Measurements from ENCODE around the gene SRRM4. TPM values are rescaled to one million over a fixed set of nuclear protein-coding genes. Genes with fewer than 3 reads are reported as not detected.

The SRRM4 gene
- total and polyA plus RNA-seq, 2 experiments from 2014 or later = 0.53 to 0.63 TPM

DNA sequence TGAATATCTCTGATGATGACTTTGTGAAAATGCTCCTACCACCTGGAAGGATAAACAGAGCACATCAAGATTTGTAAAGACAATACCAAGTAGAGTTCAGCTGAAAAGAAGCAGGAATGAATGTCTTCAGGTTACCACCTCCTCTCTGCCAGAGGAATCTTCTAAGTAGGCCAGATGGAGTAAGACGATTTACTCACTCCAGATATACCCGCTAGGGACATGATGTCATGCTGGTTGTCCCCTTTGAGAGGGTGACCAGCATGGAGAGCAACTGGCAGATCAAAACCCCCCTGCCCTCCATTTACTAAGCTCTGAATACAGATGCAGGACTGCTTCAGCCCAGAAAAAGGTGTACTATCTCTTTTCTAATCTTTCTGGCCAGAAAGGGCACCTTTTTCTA is 158.1 kb downstream of the SRRM4 start (continued):
- TF ChIP-seq, protein P1, sequence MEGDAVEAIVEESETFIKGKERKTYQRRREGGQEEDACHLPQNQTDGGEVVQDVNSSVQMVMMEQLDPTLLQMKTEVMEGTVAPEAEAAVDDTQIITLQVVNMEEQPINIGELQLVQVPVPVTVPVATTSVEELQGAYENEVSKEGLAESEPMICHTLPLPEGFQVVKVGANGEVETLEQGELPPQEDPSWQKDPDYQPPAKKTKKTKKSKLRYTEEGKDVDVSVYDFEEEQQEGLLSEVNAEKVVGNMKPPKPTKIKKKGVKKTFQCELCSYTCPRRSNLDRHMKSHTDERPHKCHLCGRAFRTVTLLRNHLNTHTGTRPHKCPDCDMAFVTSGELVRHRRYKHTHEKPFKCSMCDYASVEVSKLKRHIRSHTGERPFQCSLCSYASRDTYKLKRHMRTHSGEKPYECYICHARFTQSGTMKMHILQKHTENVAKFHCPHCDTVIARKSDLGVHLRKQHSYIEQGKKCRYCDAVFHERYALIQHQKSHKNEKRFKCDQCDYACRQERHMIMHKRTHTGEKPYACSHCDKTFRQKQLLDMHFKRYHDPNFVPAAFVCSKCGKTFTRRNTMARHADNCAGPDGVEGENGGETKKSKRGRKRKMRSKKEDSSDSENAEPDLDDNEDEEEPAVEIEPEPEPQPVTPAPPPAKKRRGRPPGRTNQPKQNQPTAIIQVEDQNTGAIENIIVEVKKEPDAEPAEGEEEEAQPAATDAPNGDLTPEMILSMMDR (conservative IDR thresholded peaks at IDR 0.05; ENCODE audit: low read depth in 2 of 2) = no peak
- no peak for TF ChIP-seq CREB1 (CRISPR knock-in tag; IDR thresholded peaks at IDR 0.05; ENCODE audit: low read depth)

DNA sequence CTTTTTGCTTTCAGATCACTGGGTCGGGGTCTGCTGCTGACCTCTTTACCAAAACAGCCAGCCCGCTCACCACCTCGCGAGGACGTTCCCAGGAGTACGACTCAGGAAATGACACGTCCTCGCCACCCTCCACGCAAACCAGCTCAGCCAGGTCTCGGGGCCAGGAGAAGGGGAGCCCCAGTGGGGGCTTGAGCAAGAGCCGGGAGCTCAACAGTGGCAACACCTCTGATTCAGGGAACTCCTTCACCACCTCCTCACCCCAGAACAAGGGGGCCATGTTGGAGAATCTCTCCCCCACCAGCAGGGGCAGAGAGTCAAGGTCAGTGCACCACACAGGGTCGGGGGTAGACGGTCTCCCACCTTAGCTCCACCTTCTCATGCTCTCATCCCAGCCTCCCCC is 164.0 kb downstream of the SRRM4 start:
- H3K27ac Mint-ChIP-seq = peak overlapping the region; percentile 50; the same call in 1 of the 2 replicates
- DNase-seq (ENCODE audit: low spot score) (peak; percentile 43), ATAC-seq (peak; percentile 84)
- no peaks in the 10 kb centered on the region for H4K20me1 ChIP-seq (replicated peaks; ENCODE audit: insufficient read depth)
- H3K4me1 ChIP-seq (ENCODE audit: insufficient read depth) = peaks cover 18% of the 10 kb centered on the region; the same call in 1 of the 2 replicates
- H3K36me3 Mint-ChIP-seq (ENCODE audit: low read depth) = peaks cover 24% of the 10 kb centered on the region
- H3K9me2 ChIP-seq (ENCODE audit: insufficient read depth) = no peaks in the 10 kb centered on the region
- H3K79me2 ChIP-seq (replicated peaks; ENCODE audit: insufficient read depth) = no peaks in the 10 kb centered on the region
- TF ChIP-seq EZH2 (IDR thresholded peaks at IDR 0.05; ENCODE audit: low read depth, unreplicated experiment) (no peak), CREB1 (CRISPR knock-in tag; IDR thresholded peaks at IDR 0.05; ENCODE audit: low read depth) (no peak), ZNF331 (CRISPR knock-in tag; IDR thresholded peaks at IDR 0.05; ENCODE audit: low read depth) (no peak), EZH2phosphoT487 (IDR thresholded peaks at IDR 0.05; ENCODE audit: unreplicated experiment) (no peak)
- TF ChIP-seq, protein P1 (conservative IDR thresholded peaks at IDR 0.05; ENCODE audit: low read depth in 2 of 2) = peak; percentile 15 to 25; a peak in 1 of 4 replicates
- TF ChIP-seq, protein P2, sequence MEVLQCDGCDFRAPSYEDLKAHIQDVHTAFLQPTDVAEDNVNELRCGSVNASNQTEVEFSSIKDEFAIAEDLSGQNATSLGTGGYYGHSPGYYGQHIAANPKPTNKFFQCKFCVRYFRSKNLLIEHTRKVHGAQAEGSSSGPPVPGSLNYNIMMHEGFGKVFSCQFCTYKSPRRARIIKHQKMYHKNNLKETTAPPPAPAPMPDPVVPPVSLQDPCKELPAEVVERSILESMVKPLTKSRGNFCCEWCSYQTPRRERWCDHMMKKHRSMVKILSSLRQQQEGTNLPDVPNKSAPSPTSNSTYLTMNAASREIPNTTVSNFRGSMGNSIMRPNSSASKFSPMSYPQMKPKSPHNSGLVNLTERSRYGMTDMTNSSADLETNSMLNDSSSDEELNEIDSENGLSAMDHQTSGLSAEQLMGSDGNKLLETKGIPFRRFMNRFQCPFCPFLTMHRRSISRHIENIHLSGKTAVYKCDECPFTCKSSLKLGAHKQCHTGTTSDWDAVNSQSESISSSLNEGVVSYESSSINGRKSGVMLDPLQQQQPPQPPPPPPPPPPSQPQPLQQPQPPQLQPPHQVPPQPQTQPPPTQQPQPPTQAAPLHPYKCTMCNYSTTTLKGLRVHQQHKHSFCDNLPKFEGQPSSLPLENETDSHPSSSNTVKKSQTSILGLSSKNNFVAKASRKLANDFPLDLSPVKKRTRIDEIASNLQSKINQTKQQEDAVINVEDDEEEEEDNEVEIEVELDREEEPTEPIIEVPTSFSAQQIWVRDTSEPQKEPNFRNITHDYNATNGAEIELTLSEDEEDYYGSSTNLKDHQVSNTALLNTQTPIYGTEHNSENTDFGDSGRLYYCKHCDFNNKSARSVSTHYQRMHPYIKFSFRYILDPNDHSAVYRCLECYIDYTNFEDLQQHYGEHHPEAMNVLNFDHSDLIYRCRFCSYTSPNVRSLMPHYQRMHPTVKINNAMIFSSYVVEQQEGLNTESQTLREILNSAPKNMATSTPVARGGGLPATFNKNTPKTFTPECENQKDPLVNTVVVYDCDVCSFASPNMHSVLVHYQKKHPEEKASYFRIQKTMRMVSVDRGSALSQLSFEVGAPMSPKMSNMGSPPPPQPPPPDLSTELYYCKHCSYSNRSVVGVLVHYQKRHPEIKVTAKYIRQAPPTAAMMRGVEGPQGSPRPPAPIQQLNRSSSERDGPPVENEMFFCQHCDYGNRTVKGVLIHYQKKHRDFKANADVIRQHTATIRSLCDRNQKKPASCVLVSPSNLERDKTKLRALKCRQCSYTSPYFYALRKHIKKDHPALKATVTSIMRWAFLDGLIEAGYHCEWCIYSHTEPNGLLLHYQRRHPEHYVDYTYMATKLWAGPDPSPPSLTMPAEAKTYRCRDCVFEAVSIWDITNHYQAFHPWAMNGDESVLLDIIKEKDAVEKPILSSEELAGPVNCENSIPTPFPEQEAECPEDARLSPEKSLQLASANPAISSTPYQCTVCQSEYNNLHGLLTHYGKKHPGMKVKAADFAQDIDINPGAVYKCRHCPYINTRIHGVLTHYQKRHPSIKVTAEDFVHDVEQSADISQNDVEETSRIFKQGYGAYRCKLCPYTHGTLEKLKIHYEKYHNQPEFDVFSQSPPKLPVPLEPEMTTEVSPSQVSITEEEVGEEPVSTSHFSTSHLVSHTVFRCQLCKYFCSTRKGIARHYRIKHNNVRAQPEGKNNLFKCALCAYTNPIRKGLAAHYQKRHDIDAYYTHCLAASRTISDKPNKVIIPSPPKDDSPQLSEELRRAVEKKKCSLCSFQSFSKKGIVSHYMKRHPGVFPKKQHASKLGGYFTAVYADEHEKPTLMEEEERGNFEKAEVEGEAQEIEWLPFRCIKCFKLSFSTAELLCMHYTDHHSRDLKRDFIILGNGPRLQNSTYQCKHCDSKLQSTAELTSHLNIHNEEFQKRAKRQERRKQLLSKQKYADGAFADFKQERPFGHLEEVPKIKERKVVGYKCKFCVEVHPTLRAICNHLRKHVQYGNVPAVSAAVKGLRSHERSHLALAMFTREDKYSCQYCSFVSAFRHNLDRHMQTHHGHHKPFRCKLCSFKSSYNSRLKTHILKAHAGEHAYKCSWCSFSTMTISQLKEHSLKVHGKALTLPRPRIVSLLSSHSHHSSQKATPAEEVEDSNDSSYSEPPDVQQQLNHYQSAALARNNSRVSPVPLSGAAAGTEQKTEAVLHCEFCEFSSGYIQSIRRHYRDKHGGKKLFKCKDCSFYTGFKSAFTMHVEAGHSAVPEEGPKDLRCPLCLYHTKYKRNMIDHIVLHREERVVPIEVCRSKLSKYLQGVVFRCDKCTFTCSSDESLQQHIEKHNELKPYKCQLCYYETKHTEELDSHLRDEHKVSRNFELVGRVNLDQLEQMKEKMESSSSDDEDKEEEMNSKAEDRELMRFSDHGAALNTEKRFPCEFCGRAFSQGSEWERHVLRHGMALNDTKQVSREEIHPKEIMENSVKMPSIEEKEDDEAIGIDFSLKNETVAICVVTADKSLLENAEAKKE (CRISPR knock-in tag; IDR thresholded peaks at IDR 0.05) = no peak
- H3K9me3 Mint-ChIP-seq = no peaks in the 10 kb centered on the region
- H3K36me3 ChIP-seq (ENCODE audit: insufficient read depth) = no peaks in the 10 kb centered on the region
- peak overlapping the region; percentile 16; the same call in 1 of the 2 replicates for H3K27ac ChIP-seq (ENCODE audit: low read depth)
- H3K4me1 Mint-ChIP-seq = peaks cover 33% of the 10 kb centered on the region; the same call in 2 of the 3 replicates
- peak overlapping the region; percentile 18; the same call in 1 of the 2 replicates for H3K4me3 ChIP-seq
- no peak overlapping the region for H3K4me3 Mint-ChIP-seq
- H2AFZ ChIP-seq = no peak overlapping the region
- peaks cover 3% of the 10 kb centered on the region; the same call in 1 of the 2 replicates for H3F3A ChIP-seq (replicated peaks; ENCODE audit: low read depth)
- H3K27me3 ChIP-seq (ENCODE audit: insufficient read depth) = no peaks in the 10 kb centered on the region
- H3K27me3 Mint-ChIP-seq (ENCODE audit: insufficient read depth, low read depth, poor library complexity) = peaks cover 5% of the 10 kb centered on the region
- H3K4me2 ChIP-seq = peak overlapping the region; percentile 46; the same call in 1 of the 2 replicates
